ENCODE measurements around the gene TMF1.

The TMF1 gene

GRCh38 chr3:69005791-69006482, 46.2 kb downstream of the TMF1 start:
- no peak for DNase-seq (ENCODE audit: extremely low spot score)
- ChIA-PET CTCF (interaction anchor here (1.1 to 1.3 kb wide), 2 partner anchors 10 to 11 kb away, joined by 3 to 4 read pairs; no protein-coding TSS in a partner anchor), POLR2A (no interaction called here)
- TF ChIP-seq CTCF (IDR thresholded peaks at IDR 0.05; ENCODE audit: control extremely low read depth, extremely low read depth, low read depth, missing control alignments), result no peak

GRCh38 chr3:69005071-69005790, 46.9 kb downstream of the TMF1 start:
- DNase-seq (ENCODE audit: extremely low spot score), result no peak
- TF ChIP-seq CTCF (IDR thresholded peaks at IDR 0.05; ENCODE audit: control extremely low read depth, extremely low read depth, low read depth, missing control alignments), result no peak
- ChIA-PET POLR2A (no interaction called here), CTCF (interaction anchor here (0.8 to 1.3 kb wide), 2 partner anchors 9 kb away, joined by 3 to 4 read pairs; partner anchors contain the start of gene EOGT)

GRCh38 chr3:69004138-69004537, 48.0 kb downstream of the TMF1 start:
- ChIA-PET POLR2A (no interaction called here), CTCF (interaction anchor here (1.5 to 1.8 kb wide), 2 partner anchors 66 to 117 kb away, joined by 3 to 5 read pairs; no protein-coding TSS in a partner anchor)
- TF ChIP-seq CTCF (IDR thresholded peaks at IDR 0.05; ENCODE audit: control extremely low read depth, extremely low read depth, low read depth, missing control alignments), result no peak
- no peak for DNase-seq (ENCODE audit: extremely low spot score)

GRCh38 chr3:68999605-69000004, 52.5 kb downstream of the TMF1 start:
- TF ChIP-seq CTCF (IDR thresholded peaks at IDR 0.05; ENCODE audit: control extremely low read depth, extremely low read depth, low read depth, missing control alignments), result no peak
- POLR2A ChIA-PET, result interaction anchor here (0.5 kb wide), 1 partner anchor 12 kb away, joined by 4 read pairs; no protein-coding TSS in a partner anchor
- DNase-seq (ENCODE audit: extremely low spot score), result no peak
- CTCF ChIA-PET, result interaction anchor here (0.8 to 1.7 kb wide), 2 partner anchors 11 to 12 kb away, joined by 4 to 6 read pairs; no protein-coding TSS in a partner anchor

- ChIA-PET CTCF (interaction anchor here (0.8 to 1.7 kb wide), 2 partner anchors 11 kb away, joined by 4 to 6 read pairs; no protein-coding TSS in a partner anchor), POLR2A (interaction anchor here (0.6 kb wide), 1 partner anchor 11 kb away, joined by 4 read pairs; no protein-coding TSS in a partner anchor)
- no peak for TF ChIP-seq CTCF (IDR thresholded peaks at IDR 0.05; ENCODE audit: control extremely low read depth, extremely low read depth, low read depth, missing control alignments)
- no peak for DNase-seq (ENCODE audit: extremely low spot score)
These were observed 53.0 kb downstream of the TMF1 start for GRCh38 chr3:68999158-68999557.

GRCh38 chr3:68997887-68998286, 54.2 kb downstream of the TMF1 start:
- ChIA-PET CTCF (no interaction called here), POLR2A (no interaction called here)
- DNase-seq (ENCODE audit: extremely low spot score), result no peak
- TF ChIP-seq CTCF (IDR thresholded peaks at IDR 0.05; ENCODE audit: control extremely low read depth, extremely low read depth, low read depth, missing control alignments), result no peak
